Right atrium auricular region (tissue), 2 donors: Measurements from ENCODE around the gene SP8. TPM values are rescaled to one million over a fixed set of nuclear protein-coding genes. Genes with fewer than 3 reads are reported as not detected.

Experiments used
- DNase-seq: peaks from one replicate; pipeline ENCODE4 v3.0.0-alpha.2; 2019; ENCODE audit warnings: low spot score
- H3K27ac ChIP-seq, 2 donors: fragments of 200-600 bp; sonication (generic); 1 replicate in 1 of 2; 2 replicates in 1 of 2; pipeline ENCODE4 v1.5.1; 2016 to 2019
- H3K27me3 ChIP-seq, 2 donors: fragments of 200-600 bp; sonication (generic); one replicate each; pipeline versions ENCODE4 v1.5.1 to v1.6.0; 2017 to 2019
- H3K36me3 ChIP-seq: fragments of 200-600 bp; sonication (generic); one replicate; pipeline ENCODE4 v1.5.1; 2016
- H3K4me1 ChIP-seq, 2 donors: fragments of 200-600 bp; sonication (generic); one replicate each; pipeline versions ENCODE4 v1.5.1 to v1.6.0; 2017 to 2019
- H3K4me3 ChIP-seq, 2 donors: fragments of 200-600 bp; sonication (generic); 1 replicate in 1 of 2; 2 replicates in 1 of 2; pipeline ENCODE4 v1.5.1; 2017 to 2019; ENCODE audit warnings: mild to moderate bottlenecking in 1 of 2, moderate library complexity in 1 of 2
- H3K9me3 ChIP-seq, 2 donors: fragments of 200-600 bp; sonication (generic); one replicate each; pipeline ENCODE4 v1.5.1; 2019
- CTCF ChIP-seq, 2 donors: fragments of 200-600 bp; sonication (generic); IDR thresholded peaks; one replicate each; pipeline ENCODE4 v1.5.1; 2019; ENCODE audit warnings: antibody characterized with exemption in 2 of 2
- total RNA-seq, 2 donors: library from RNA; depleted of rRNA; stranded (reverse); fragments of >200 nt; gene quantifications; one replicate each; pipeline ENCODE4 v1.1.0, GENCODE V29; 2016

Gene SP8
- total RNA-seq, 2 donors from 2014 or later = not detected

GRCh38 chr7:20787660-20788419 is 1.2 kb upstream of the SP8 start:
- H3K27me3 ChIP-seq = peaks cover 55 to 79% of the 10 kb centered on the region in 2 donors
- no peaks in the 10 kb centered on the region for H3K9me3 ChIP-seq
- no peaks in the 10 kb centered on the region for H3K36me3 ChIP-seq
- no peak overlapping the region for H3K27ac ChIP-seq
- H3K4me3 ChIP-seq = no peak overlapping the region
- no peak for TF ChIP-seq CTCF (IDR thresholded peaks at IDR 0.05)
- no peak for DNase-seq
- peaks cover 0 to 40% of the 10 kb centered on the region in 2 donors for H3K4me1 ChIP-seq

GRCh38 chr7:20786421-20786778 is 286 bp downstream of the SP8 start:
- no peaks in the 10 kb centered on the region for H3K36me3 ChIP-seq
- H3K4me3 ChIP-seq = peak overlapping the region; percentile 9 to 39
- H3K9me3 ChIP-seq = no peaks in the 10 kb centered on the region
- H3K27ac ChIP-seq = no peak overlapping the region
- H3K27me3 ChIP-seq = peaks cover 59 to 81% of the 10 kb centered on the region in 2 donors
- DNase-seq = no peak
- no peak for TF ChIP-seq CTCF (IDR thresholded peaks at IDR 0.05)
- peaks cover 0 to 40% of the 10 kb centered on the region in 2 donors for H3K4me1 ChIP-seq

- H3K36me3 ChIP-seq = no peaks in the 10 kb centered on the region
- H3K4me1 ChIP-seq = peaks cover 0 to 40% of the 10 kb centered on the region in 2 donors
- DNase-seq = no peak
- peak overlapping the region in 1 of 2 donors; percentile 39 for H3K4me3 ChIP-seq
- H3K27ac ChIP-seq = no peak overlapping the region
- H3K27me3 ChIP-seq = peaks cover 62 to 77% of the 10 kb centered on the region in 2 donors
- no peaks in the 10 kb centered on the region for H3K9me3 ChIP-seq
- no peak for TF ChIP-seq CTCF (IDR thresholded peaks at IDR 0.05)
Observed at GRCh38 chr7:20786049-20786412, 655 bp downstream of the SP8 start.

GRCh38 chr7:20785157-20786048 is 1.3 kb downstream of the SP8 start:
- no peak overlapping the region for H3K27ac ChIP-seq
- H3K36me3 ChIP-seq = no peaks in the 10 kb centered on the region
- DNase-seq = no peak
- peaks cover 0 to 38% of the 10 kb centered on the region in 2 donors for H3K4me1 ChIP-seq
- no peaks in the 10 kb centered on the region for H3K9me3 ChIP-seq
- H3K27me3 ChIP-seq = peaks cover 60 to 72% of the 10 kb centered on the region in 2 donors
- H3K4me3 ChIP-seq = peak overlapping the region; percentile 2 to 36
- no peak for TF ChIP-seq CTCF (IDR thresholded peaks at IDR 0.05)

GRCh38 chr7:20784388-20785156 is 2.1 kb downstream of the SP8 start:
- Histone ChIP-seq H3K27ac (no peak overlapping the region), H3K36me3 (no peaks in the 10 kb centered on the region), H3K4me3 (peak overlapping the region in 1 of 2 donors; percentile 36), H3K9me3 (no peaks in the 10 kb centered on the region), H3K27me3 (peaks cover 61 to 64% of the 10 kb centered on the region in 2 donors), H3K4me1 (peaks cover 0 to 38% of the 10 kb centered on the region in 2 donors)
- no peak for DNase-seq
- TF ChIP-seq CTCF (IDR thresholded peaks at IDR 0.05) = no peak
